ENCODE results near the gene VPS18.

VPS18 gene

GRCh38 chr15:40871749-40872617 lies 22.3 kb upstream of the VPS18 start:
- no peak for DNase-seq

GRCh38 chr15:40872791-40873693 lies 21.2 kb upstream of the VPS18 start:
- no peak for DNase-seq

GRCh38 chr15:40873694-40874561 lies 20.3 kb upstream of the VPS18 start, which contains the start of gene RHOV:
RHOV (minus strand) TSS chr15:40874234; CDS start chr15:40874139, 95 bp downstream.
- DNase-seq, result peak; percentile 86

- DNase-seq, result no peak
Measured at GRCh38 chr15:40875991-40876730, 18.1 kb upstream of the VPS18 start.

- no peak for DNase-seq
Measured at GRCh38 chr15:40877694-40878093, 16.6 kb upstream of the VPS18 start.

- DNase-seq, result no peak
Measured at GRCh38 chr15:40878785-40879184, 15.5 kb upstream of the VPS18 start.

- DNase-seq, result peak; percentile 88
Measured at GRCh38 chr15:40879609-40880008, 14.6 kb upstream of the VPS18 start.

- no peak for DNase-seq
Measured at GRCh38 chr15:40881351-40881750, 12.9 kb upstream of the VPS18 start.

GRCh38 chr15:40886586-40886985 lies 7.7 kb upstream of the VPS18 start:
- no peak for DNase-seq

GRCh38 chr15:40889112-40889511 lies 5.1 kb upstream of the VPS18 start:
- DNase-seq, result no peak

- no peak for DNase-seq
Measured at GRCh38 chr15:40891138-40891537, 3.1 kb upstream of the VPS18 start.

GRCh38 chr15:40891810-40892446 lies 2.3 kb upstream of the VPS18 start:
- DNase-seq, result peak; percentile 78

- DNase-seq, result no peak
Measured at GRCh38 chr15:40892447-40893012, 1.7 kb upstream of the VPS18 start.

- DNase-seq, result no peak
Measured at GRCh38 chr15:40893019-40893670, 1.1 kb upstream of the VPS18 start.

- DNase-seq, result peak; percentile 94
Measured at GRCh38 chr15:40894681-40895448, 615 bp downstream of the VPS18 start.

GRCh38 chr15:40899536-40900207 lies 5.4 kb downstream of the VPS18 start:
- no peak for DNase-seq

GRCh38 chr15:40900256-40901052 lies 6.2 kb downstream of the VPS18 start:
- DNase-seq, result no peak

- no peak for DNase-seq
Measured at GRCh38 chr15:40901053-40901443, 6.8 kb downstream of the VPS18 start.

Measured in hematopoietic multipotent progenitor cell treated with erythropoietin and hydrocortisone succinate and interleukin-3 and kit ligand, for 6 days (in vitro differentiated cells).